ENCODE measurements around the gene CRACR2B.

Gene CRACR2B

GRCh38 chr11:855330-855674 is 27.6 kb downstream of the CRACR2B start:
- FAIRE-seq (no peak), DNase-seq (ENCODE audit: insufficient read length) (no peak)
- TF ChIP-seq TAF1 (IDR thresholded peaks at IDR 0.05; ENCODE audit: borderline replicate concordance, low read depth, low read length) (no peak), POLR2A (IDR thresholded peaks at IDR 0.05; ENCODE audit: low read depth, low read length) (no peak), POLR2AphosphoS5 (IDR thresholded peaks at IDR 0.05; ENCODE audit: low read depth, low read length) (no peak)

GRCh38 chr11:855796-856195 is 28.1 kb downstream of the CRACR2B start:
- FAIRE-seq (no peak), DNase-seq (ENCODE audit: insufficient read length) (no peak)
- TF ChIP-seq TAF1 (IDR thresholded peaks at IDR 0.05; ENCODE audit: borderline replicate concordance, low read depth, low read length) (no peak), POLR2A (IDR thresholded peaks at IDR 0.05; ENCODE audit: low read depth, low read length) (no peak), POLR2AphosphoS5 (IDR thresholded peaks at IDR 0.05; ENCODE audit: low read depth, low read length) (no peak)

GRCh38 chr11:856397-856796 is 28.7 kb downstream of the CRACR2B start:
- FAIRE-seq = no peak
- no peak for TF ChIP-seq POLR2AphosphoS5 (IDR thresholded peaks at IDR 0.05; ENCODE audit: low read depth, low read length)
- no peak for TF ChIP-seq POLR2A (IDR thresholded peaks at IDR 0.05; ENCODE audit: low read depth, low read length)
- no peak for TF ChIP-seq TAF1 (IDR thresholded peaks at IDR 0.05; ENCODE audit: borderline replicate concordance, low read depth, low read length)
- no peak for DNase-seq (ENCODE audit: insufficient read length)

DNA sequence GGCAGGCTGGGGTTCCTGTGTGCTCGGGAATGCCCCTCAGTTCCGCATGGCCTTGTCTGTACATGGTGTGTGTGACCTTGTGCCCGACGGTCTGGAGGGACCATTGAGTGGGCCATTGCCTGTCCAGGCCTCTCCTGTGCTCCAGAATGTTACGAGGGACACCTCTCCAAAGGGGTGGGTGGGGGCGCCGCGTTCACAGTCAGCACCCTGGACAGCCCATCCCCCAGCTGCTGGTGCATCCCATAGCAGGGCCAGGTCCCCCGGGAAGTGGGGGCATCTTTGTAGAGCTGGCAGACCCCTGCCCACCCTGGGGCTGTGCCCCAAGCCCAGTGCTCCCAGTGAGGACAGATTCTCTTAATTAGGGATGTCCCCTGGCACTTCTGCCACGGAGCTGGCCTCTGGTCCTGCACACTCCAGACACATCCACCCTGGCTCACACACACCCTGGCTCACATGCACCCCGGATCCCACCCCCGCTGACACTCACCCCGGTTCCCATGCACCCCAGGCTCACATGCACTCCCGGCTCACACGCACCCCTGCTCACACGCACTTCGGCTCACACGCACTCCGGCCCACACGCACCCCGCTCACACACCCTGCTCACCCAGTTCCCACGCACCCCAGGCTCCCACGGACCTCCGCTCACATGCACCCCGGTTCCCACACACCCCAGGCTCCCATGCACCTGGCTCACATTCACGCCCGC is 30.5 kb downstream of the CRACR2B start:
- no peak for FAIRE-seq
- no peak for TF ChIP-seq POLR2A (IDR thresholded peaks at IDR 0.05; ENCODE audit: low read depth, low read length)
- no peak for DNase-seq (ENCODE audit: insufficient read length)

- FAIRE-seq = no peak
Observed at GRCh38 chr11:858762-859339, 31.1 kb downstream of the CRACR2B start.

GRCh38 chr11:859394-860131 is 31.8 kb downstream of the CRACR2B start:
- DNase-seq (ENCODE audit: insufficient read length) = no peak
- TF ChIP-seq TAF1 (IDR thresholded peaks at IDR 0.05; ENCODE audit: borderline replicate concordance, low read depth, low read length) = no peak
- TF ChIP-seq POLR2A (IDR thresholded peaks at IDR 0.05; ENCODE audit: low read depth, low read length) = no peak
- TF ChIP-seq POLR2AphosphoS5 (IDR thresholded peaks at IDR 0.05; ENCODE audit: low read depth, low read length) = no peak
- no peak for FAIRE-seq

More at GRCh38 chr11:858762-859339, 31.1 kb downstream of the CRACR2B start:
- TF ChIP-seq TAF1 (IDR thresholded peaks at IDR 0.05; ENCODE audit: borderline replicate concordance, low read depth, low read length) = no peak
- no peak for TF ChIP-seq POLR2AphosphoS5 (IDR thresholded peaks at IDR 0.05; ENCODE audit: low read depth, low read length)
- no peak for TF ChIP-seq POLR2A (IDR thresholded peaks at IDR 0.05; ENCODE audit: low read depth, low read length)
- DNase-seq (ENCODE audit: insufficient read length) = no peak

GRCh38 chr11:860234-861104 is 32.8 kb downstream of the CRACR2B start:
- TF ChIP-seq TAF1 (IDR thresholded peaks at IDR 0.05; ENCODE audit: borderline replicate concordance, low read depth, low read length) = no peak
- TF ChIP-seq POLR2AphosphoS5 (IDR thresholded peaks at IDR 0.05; ENCODE audit: low read depth, low read length) = no peak
- no peak for TF ChIP-seq POLR2A (IDR thresholded peaks at IDR 0.05; ENCODE audit: low read depth, low read length)
- FAIRE-seq (no peak), DNase-seq (ENCODE audit: insufficient read length) (no peak)

- DNase-seq (ENCODE audit: insufficient read length) (no peak), FAIRE-seq (no peak)
- no peak for TF ChIP-seq POLR2AphosphoS5 (IDR thresholded peaks at IDR 0.05; ENCODE audit: low read depth, low read length)
- TF ChIP-seq POLR2A (IDR thresholded peaks at IDR 0.05; ENCODE audit: low read depth, low read length) = no peak
- no peak for TF ChIP-seq TAF1 (IDR thresholded peaks at IDR 0.05; ENCODE audit: borderline replicate concordance, low read depth, low read length)
Observed at GRCh38 chr11:861105-861479, 33.4 kb downstream of the CRACR2B start.

DNA sequence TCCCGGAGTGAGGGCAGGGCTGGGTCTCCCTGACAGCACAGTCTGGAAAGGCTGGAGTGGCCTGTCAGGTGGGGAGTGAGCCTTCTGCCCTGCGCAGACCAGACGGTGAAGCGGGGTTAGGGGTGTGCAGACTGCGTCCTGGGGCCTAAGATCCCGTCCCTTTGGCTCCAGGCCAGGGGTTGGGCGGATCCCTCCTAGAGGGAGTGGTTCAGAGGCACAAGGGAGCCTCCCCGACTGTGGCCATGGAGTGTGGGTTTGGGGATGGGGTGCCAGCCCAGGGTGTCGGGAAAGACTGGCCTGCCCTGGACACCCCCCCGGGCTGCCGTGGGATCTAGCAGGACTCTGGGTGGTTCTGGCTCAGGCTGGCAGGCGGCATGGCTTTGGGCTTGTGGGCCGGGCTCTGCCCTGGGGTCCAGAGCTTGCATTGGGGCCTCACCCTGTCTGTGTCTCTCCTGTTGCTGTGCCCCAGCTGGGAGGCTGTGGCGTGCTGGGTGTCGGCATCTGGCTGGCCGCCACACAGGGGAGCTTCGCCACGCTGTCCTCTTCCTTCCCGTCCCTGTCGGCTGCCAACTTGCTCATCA is 34.5 kb downstream of the CRACR2B start:
- no peak for FAIRE-seq
- DNase-seq (ENCODE audit: insufficient read length) = no peak

DNA sequence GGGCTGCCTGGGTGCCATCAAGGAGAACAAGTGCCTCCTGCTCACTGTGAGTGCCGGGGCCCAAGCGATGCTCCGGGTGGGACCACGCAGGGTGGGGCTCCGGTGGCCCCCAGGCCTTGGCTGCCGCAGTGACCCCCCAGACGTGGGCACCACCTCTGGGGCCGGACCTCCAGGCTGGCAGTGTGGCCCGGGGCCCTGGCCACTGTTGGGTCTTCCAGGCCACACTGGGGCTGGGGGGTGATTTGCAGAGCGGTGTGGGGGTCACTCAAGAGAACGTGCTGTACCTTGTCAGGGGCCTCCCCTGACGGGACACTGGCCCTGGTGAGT is 34.9 kb downstream of the CRACR2B start:
- no peak for DNase-seq (ENCODE audit: insufficient read length)
- TF ChIP-seq POLR2A (IDR thresholded peaks at IDR 0.05; ENCODE audit: low read depth, low read length) (no peak), TAF1 (IDR thresholded peaks at IDR 0.05; ENCODE audit: borderline replicate concordance, low read depth, low read length) (no peak), POLR2AphosphoS5 (IDR thresholded peaks at IDR 0.05; ENCODE audit: low read depth, low read length) (no peak)
- FAIRE-seq = no peak

More for the DNA sequence above, 34.5 kb downstream of the CRACR2B start:
- TF ChIP-seq POLR2AphosphoS5 (IDR thresholded peaks at IDR 0.05; ENCODE audit: low read depth, low read length) (no peak), POLR2A (IDR thresholded peaks at IDR 0.05; ENCODE audit: low read depth, low read length) (peak; percentile 20; the same call in 1 of the 2 replicates)
